ENCODE data around the gene JARID2. TPM values are rescaled to one million over a fixed set of nuclear protein-coding genes. Genes with fewer than 3 reads are reported as not detected.

The JARID2 gene
- total and polyA plus RNA-seq, 2 of the 8 experiments (the other 6 are each of a cell fraction or from before 2014, with no cell fraction given) = 60.1 to 239 TPM

DNA sequence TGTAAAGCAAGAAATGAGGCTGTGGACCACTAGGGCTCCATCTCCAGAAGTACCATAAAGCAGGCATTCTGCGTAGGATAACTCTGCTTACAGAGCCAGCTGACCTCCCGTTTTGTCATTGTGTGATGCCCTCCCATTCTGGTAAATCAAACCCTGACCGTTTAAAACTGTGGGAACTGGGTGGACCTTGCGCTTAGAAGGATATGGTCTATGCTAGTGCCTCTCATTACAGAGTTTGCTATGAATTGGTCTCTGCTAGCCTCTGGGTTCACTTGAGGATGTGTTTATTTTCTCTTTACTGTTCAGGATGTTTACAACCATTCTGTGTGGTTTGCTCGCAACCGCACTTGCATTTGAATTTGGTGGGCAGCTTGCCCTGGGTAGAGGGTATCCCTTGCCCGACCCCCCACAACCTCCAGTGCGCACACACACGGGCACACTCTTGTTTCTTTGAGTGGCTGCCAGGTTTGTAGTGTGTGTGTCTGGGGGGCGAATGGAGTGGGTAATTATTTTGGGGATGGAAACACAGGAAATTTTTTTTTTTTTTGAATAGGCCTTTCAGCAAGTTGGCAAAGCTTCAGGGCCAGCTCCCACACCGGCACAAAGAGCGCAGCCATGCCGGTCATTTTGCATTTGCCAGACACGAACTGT, 198.3 kb downstream of the JARID2 start (continued):
- TF ChIP-seq CBX5 (IDR thresholded peaks at IDR 0.05; ENCODE audit: low read depth, low read length) (no peak), CHD2 (IDR thresholded peaks at IDR 0.05; ENCODE audit: low read length) (no peak), YY1 (IDR thresholded peaks at IDR 0.05; ENCODE audit: low read depth, low read length) (no peak), EGR1 (IDR thresholded peaks at IDR 0.05; ENCODE audit: borderline replicate concordance, low read depth, low read length) (no peak), MAFK (IDR thresholded peaks at IDR 0.05; ENCODE audit: low read depth, low read length) (no peak), TAF1 (IDR thresholded peaks at IDR 0.05; ENCODE audit: low read depth, low read length) (no peak), SUZ12 (IDR thresholded peaks at IDR 0.05; ENCODE audit: low read length) (no peak)
